A549 (cell line): ENCODE measurements around the gene CIAO2B.

Experiments
- CBX8 ChIP-seq: fragments of 200-600 bp; sonication (generic); IDR thresholded peaks from 2 replicates; pipeline ENCODE4 v1.6.1; 2016
- EP300 ChIP-seq, 2 experiments: fragments of >200 bp; sonication (Bioruptor Twin); formaldehyde crosslinking; IDR thresholded peaks; 2 replicates in 1 of 2; 3 replicates in 1 of 2; pipeline ENCODE4 v1.6.1; 2016 to 2017
- NFE2L2 ChIP-seq: fragments of 150-350 bp; conservative IDR thresholded peaks from 2 replicates; pipeline ENCODE4 v1.6.1; 2014; ENCODE audit warnings: low read length
- NR3C1 ChIP-seq: fragments of >200 bp; sonication (Bioruptor Twin); formaldehyde crosslinking; IDR thresholded peaks from 3 replicates; pipeline ENCODE4 v1.6.1; 2017
- POLR2A ChIP-seq: IDR thresholded peaks from 2 replicates; pipeline ENCODE4 v1.6.1; 2012; ENCODE audit warnings: mild to moderate bottlenecking, low read length
- POLR2AphosphoS2 ChIP-seq: conservative IDR thresholded peaks from 2 replicates; pipeline ENCODE4 v1.6.1; 2012; ENCODE audit warnings: low read length, improper control_type of control experiment, inconsistent platforms
- RAD21 ChIP-seq, 2 experiments: fragments of >200 bp in 1 of 2; sonication (Bioruptor Twin) in 1 of 2; formaldehyde crosslinking in 1 of 2; IDR thresholded peaks in 1 of 2; conservative IDR thresholded peaks in 1 of 2; 2 replicates in 1 of 2; 3 replicates in 1 of 2; pipeline ENCODE4 v1.6.1; 2012 to 2018; ENCODE audit warnings: inconsistent platforms in 1 of 2
- RCOR1 ChIP-seq: fragments of 150-350 bp; IDR thresholded peaks from 2 replicates; pipeline ENCODE4 v1.6.1; 2014; ENCODE audit warnings: antibody characterized with exemption, low read length, low read depth
- SREBF2 ChIP-seq: fragments of 450-650 bp; IDR thresholded peaks from 2 replicates; pipeline ENCODE4 v1.6.1; 2014; ENCODE audit warnings: mild to moderate bottlenecking, moderate library complexity
- TF ChIP-seq, protein P1 (sequence below): fragments of >200 bp; sonication (Bioruptor Twin); formaldehyde crosslinking; IDR thresholded peaks from 3 replicates; pipeline ENCODE4 v1.5.1; 2016
- TF ChIP-seq, protein P2 (sequence below): fragments of 250-450 bp; sonication (Bioruptor Pico); IDR thresholded peaks from 2 replicates; pipeline ENCODE4 v1.5.0; 2021; ENCODE audit warnings: mild to moderate bottlenecking, moderate library complexity, borderline replicate concordance
- TF ChIP-seq, protein P3 (sequence below): IDR thresholded peaks from 2 replicates; pipeline ENCODE4 v1.6.1; 2012
- TF ChIP-seq, protein P4 (sequence below): fragments of 150-350 bp; IDR thresholded peaks from 2 replicates; pipeline ENCODE4 v1.6.1; 2014; ENCODE audit warnings: low read depth, mild to moderate bottlenecking, low read length

DNA sequence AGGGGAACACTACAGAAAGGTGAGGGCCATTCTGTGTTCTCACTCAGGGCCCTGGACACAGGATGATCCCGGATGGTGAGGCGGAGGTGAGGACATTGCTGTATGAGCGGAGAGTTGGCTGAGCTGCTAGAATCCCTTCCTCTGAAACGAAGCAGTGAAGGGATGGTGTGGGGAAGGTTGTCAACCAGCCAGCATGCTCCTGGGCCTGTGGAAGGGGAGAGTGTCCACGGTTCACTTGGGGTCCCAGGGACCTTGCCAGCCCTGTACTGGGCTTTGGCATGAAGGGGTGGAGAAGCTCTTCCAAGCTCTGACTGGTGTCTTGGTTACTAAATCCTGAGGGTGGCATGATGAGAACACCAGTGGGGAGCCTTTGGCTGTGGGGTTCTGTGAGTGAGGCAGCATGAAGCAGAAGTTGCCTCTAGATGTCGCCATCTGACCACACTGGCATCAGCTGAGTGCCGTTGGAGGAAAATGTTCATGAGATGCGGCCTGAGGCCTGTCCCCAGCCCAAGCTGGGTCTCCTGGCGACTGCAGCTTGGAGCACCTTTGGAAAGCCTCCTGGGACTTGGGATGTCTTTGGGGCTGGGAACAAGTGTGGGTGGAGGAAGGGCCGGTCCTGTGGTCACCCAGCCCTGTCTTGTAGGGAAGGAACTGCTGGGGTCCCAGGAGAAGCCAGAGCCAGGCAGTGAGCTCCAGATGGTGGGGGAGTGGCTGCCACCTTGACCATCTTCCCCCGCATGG, 39.1 kb downstream of the CIAO2B start:
- TF ChIP-seq, protein P1, sequence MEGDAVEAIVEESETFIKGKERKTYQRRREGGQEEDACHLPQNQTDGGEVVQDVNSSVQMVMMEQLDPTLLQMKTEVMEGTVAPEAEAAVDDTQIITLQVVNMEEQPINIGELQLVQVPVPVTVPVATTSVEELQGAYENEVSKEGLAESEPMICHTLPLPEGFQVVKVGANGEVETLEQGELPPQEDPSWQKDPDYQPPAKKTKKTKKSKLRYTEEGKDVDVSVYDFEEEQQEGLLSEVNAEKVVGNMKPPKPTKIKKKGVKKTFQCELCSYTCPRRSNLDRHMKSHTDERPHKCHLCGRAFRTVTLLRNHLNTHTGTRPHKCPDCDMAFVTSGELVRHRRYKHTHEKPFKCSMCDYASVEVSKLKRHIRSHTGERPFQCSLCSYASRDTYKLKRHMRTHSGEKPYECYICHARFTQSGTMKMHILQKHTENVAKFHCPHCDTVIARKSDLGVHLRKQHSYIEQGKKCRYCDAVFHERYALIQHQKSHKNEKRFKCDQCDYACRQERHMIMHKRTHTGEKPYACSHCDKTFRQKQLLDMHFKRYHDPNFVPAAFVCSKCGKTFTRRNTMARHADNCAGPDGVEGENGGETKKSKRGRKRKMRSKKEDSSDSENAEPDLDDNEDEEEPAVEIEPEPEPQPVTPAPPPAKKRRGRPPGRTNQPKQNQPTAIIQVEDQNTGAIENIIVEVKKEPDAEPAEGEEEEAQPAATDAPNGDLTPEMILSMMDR = peak; percentile 87
- TF ChIP-seq POLR2A (no peak), SREBF2 (no peak), NFE2L2 (no peak), RAD21 (conservative IDR thresholded peaks at IDR 0.05 in 1 of 2, IDR thresholded peaks at IDR 0.05 in 1 of 2) (peak; percentile 92 to 98), RCOR1 (no peak), CBX8 (no peak), NR3C1 (no peak), EP300 (IDR thresholded peaks at IDR 0.05) (no peak), POLR2AphosphoS2 (no peak)
- TF ChIP-seq, protein P2, sequence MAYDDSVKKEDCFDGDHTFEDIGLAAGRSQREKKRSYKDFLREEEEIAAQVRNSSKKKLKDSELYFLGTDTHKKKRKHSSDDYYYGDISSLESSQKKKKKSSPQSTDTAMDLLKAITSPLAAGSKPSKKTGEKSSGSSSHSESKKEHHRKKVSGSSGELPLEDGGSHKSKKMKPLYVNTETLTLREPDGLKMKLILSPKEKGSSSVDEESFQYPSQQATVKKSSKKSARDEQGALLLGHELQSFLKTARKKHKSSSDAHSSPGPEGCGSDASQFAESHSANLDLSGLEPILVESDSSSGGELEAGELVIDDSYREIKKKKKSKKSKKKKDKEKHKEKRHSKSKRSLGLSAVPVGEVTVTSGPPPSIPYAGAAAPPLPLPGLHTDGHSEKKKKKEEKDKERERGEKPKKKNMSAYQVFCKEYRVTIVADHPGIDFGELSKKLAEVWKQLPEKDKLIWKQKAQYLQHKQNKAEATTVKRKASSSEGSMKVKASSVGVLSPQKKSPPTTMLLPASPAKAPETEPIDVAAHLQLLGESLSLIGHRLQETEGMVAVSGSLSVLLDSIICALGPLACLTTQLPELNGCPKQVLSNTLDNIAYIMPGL (CRISPR knock-in tag) = no peak
- TF ChIP-seq, protein P3, sequence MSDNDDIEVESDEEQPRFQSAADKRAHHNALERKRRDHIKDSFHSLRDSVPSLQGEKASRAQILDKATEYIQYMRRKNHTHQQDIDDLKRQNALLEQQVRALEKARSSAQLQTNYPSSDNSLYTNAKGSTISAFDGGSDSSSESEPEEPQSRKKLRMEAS = no peak
- TF ChIP-seq, protein P4, sequence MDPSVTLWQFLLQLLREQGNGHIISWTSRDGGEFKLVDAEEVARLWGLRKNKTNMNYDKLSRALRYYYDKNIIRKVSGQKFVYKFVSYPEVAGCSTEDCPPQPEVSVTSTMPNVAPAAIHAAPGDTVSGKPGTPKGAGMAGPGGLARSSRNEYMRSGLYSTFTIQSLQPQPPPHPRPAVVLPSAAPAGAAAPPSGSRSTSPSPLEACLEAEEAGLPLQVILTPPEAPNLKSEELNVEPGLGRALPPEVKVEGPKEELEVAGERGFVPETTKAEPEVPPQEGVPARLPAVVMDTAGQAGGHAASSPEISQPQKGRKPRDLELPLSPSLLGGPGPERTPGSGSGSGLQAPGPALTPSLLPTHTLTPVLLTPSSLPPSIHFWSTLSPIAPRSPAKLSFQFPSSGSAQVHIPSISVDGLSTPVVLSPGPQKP = no peak
